ENCODE results near the gene PGAP6.

- no peak for TF ChIP-seq RFX5 (IDR thresholded peaks at IDR 0.05)
- TF ChIP-seq FOXS1 (CRISPR knock-in tag; IDR thresholded peaks at IDR 0.05) = no peak
Observed at GRCh38 chr16:371515-372301, 10.1 kb downstream of the PGAP6 start.
